K562 (cell line): ENCODE data around the gene CDC42EP5. TPM values are rescaled to one million over a fixed set of nuclear protein-coding genes. Genes with fewer than 3 reads are reported as not detected.

ENCODE experiments used
- ATAC-seq: fragments of 200-7000 bp; cut with Tn5 transposase; 3 replicates; pipeline ENCODE4 v1.9.1; 2020; ENCODE audit warnings: moderate library complexity
- BruUV-seq: library from RNA; stranded (reverse); fragments of 400-500 nt; replicated peaks from 2 replicates; lab custom pipeline; 2021; lab: Mats Ljungman, UMichigan
- CTCF ChIA-PET: fragments of 300-600 bp; formaldehyde crosslinking; extraction: SDS; loops from one replicate; lab custom pipeline; 2021; ENCODE audit warnings: low intra/inter-chr PET ratio; lab: Yijun Ruan, JAX
- POLR2A ChIA-PET: fragments of 300-600, 350-650 bp; sonication (Branson Sonifier 250); formaldehyde crosslinking; extraction: SDS; loops from one replicate; lab custom pipeline; 2021; ENCODE audit warnings: antibody characterized with exemption, inconsistent platforms; lab: Yijun Ruan, JAX
- DNase-seq, 4 experiments: peaks; one replicate each; pipeline versions ENCODE4 v3.0.0 to v3.0.0-alpha.2; 2011 to 2018; ENCODE audit warnings: low spot score in 3 of 4, mixed read lengths in 3 of 4; ENCODE audit errors: extremely low read depth in 1 of 4
- FAIRE-seq: peaks from 2 replicates; lab custom pipeline; 2011; peaks lifted over from hg19 to GRCh38; lab: Jason Lieb, UNC
- H2AFZ ChIP-seq: 2 replicates; pipeline ENCODE4 v1.6.0; 2011; ENCODE audit warnings: low read depth, low read length, control low read depth, inconsistent platforms
- H3K27ac ChIP-seq: fragments of 200-600 bp; 3 replicates; pipeline ENCODE4 v1.8.0; 2011; ENCODE audit warnings: low read depth, mild to moderate bottlenecking, control low read depth, inconsistent platforms, low read length, moderate library complexity, mixed read lengths; ENCODE audit errors: extremely low read depth
- H3K27me3 ChIP-seq, 2 experiments: fragments of 300-600 bp in 1 of 2; 2 replicates in 1 of 2; 3 replicates in 1 of 2; pipeline versions ENCODE4 v1.6.0 to v1.8.0; 2011; ENCODE audit warnings: inconsistent platforms in 2 of 2, low read length in 2 of 2, mild to moderate bottlenecking in 1 of 2, mixed read lengths in 1 of 2, moderate library complexity in 1 of 2; ENCODE audit not compliant: control insufficient read depth in 2 of 2, insufficient read depth in 2 of 2
- H3K36me3 ChIP-seq: fragments of 300-600 bp; 3 replicates; pipeline ENCODE4 v1.8.0; 2011; ENCODE audit warnings: mild to moderate bottlenecking, low read length, inconsistent platforms; ENCODE audit not compliant: control insufficient read depth, insufficient read depth
- H3K4me1 ChIP-seq, 2 experiments: fragments of 200-600 bp in 1 of 2; replicated peaks in 1 of 2; 2 replicates in 1 of 2; 3 replicates in 1 of 2; pipeline versions ENCODE4 v1.5.1 to v1.8.0; 2011; ENCODE audit warnings: inconsistent platforms in 2 of 2, low read length in 2 of 2, mild to moderate bottlenecking in 1 of 2, mixed read lengths in 1 of 2, moderate library complexity in 1 of 2; ENCODE audit not compliant: control insufficient read depth in 2 of 2, insufficient read depth in 2 of 2
- H3K4me2 ChIP-seq: 2 replicates; pipeline ENCODE4 v1.6.1; 2011; ENCODE audit warnings: low read length, control low read depth, inconsistent platforms, mixed read lengths; ENCODE audit not compliant: insufficient read depth
- H3K4me3 ChIP-seq: fragments of 200-600 bp; sonication (generic), shearing (Covaris generic); 2 replicates; pipeline ENCODE4 v1.5.1; 2016; ENCODE audit warnings: control low read depth, inconsistent platforms
- H3K79me2 ChIP-seq: fragments of 200-600 bp; 3 replicates; pipeline ENCODE4 v1.8.0; 2011; ENCODE audit warnings: low read length, inconsistent platforms; ENCODE audit not compliant: control insufficient read depth, insufficient read depth
- H3K9ac ChIP-seq, 2 experiments: 2 replicates each; pipeline versions ENCODE4 v1.6.0 to v1.6.1; 2011; ENCODE audit warnings: low read depth in 2 of 2, low read length in 2 of 2, control low read depth in 1 of 2, inconsistent platforms in 1 of 2, mild to moderate bottlenecking in 1 of 2, mixed read lengths in 1 of 2; ENCODE audit not compliant: insufficient read depth in 1 of 2
- H3K9me1 ChIP-seq: one replicate; pipeline ENCODE4 v1.6.0; 2011; ENCODE audit warnings: inconsistent platforms, mild to moderate bottlenecking, low read length, moderate library complexity; ENCODE audit not compliant: control insufficient read depth, insufficient read depth
- H3K9me3 ChIP-seq: replicated peaks from 2 replicates; pipeline ENCODE4 v1.5.1; 2011; ENCODE audit warnings: low read depth, low read length, inconsistent platforms; ENCODE audit not compliant: control insufficient read depth, insufficient read depth
- H4K20me1 ChIP-seq: replicated peaks from 2 replicates; pipeline ENCODE4 v1.6.1; 2011; ENCODE audit warnings: low read length, inconsistent platforms, mixed read lengths; ENCODE audit not compliant: control insufficient read depth, insufficient read depth
- ARNT ChIP-seq, 2 experiments: fragments of 450-650 bp; IDR thresholded peaks; 2 replicates each; pipeline ENCODE4 v1.6.1; 2016; ENCODE audit warnings: mild to moderate bottlenecking in 1 of 2
- WGBS: fragments of 100-300 bp; shearing (Covaris generic); methylation state at CpG from one replicate; pipeline ENCODE4 v1.1.6; 2016; ENCODE audit warnings: low coverage, mixed read lengths; ENCODE audit not compliant: insufficient coverage; ENCODE audit errors: missing lambda C conversion rate; 5-methylcytosine and 5-hydroxymethylcytosine counted together
- in situ Hi-C: fragments of 300-500 bp; cut with MboI; formaldehyde crosslinking; loops from 4 replicates; pipeline ENCODE4 v1.15.0; 2018; ENCODE audit warnings: inconsistent platforms, mixed read lengths
- intact Hi-C: fragments of 100-400 bp; cut with micrococcal nuclease; formaldehyde crosslinking; loops from 2 replicates; pipeline ENCODE4 v1.14.2; 2022
- polyA plus RNA-seq, 8 experiments: library from polyadenylated mRNA; depleted of rRNA in 4 of 8; stranded (reverse) in 5 of 8; unstranded in 3 of 8; fragments of >200 nt; fragmentation: Nextera tagmentation in 2 of 8; fragmentation: Illumina TruSeq in 1 of 8; extraction: Ambion mirVana in 2 of 8; extraction: Trizol in 1 of 8; gene quantifications; 2 replicates each; pipeline versions ENCODE4 v1.2.1 to v1.2.3, GENCODE V29; 2011 to 2014; ENCODE audit warnings: inconsistent platforms in 1 of 8, missing spikeins in 1 of 8
- total RNA-seq, 7 experiments: library from RNA; depleted of rRNA in 6 of 7; stranded (reverse); fragments of >200 nt in 6 of 7; fragmentation: Illumina TruSeq in 2 of 7; extraction: Trizol in 2 of 7; gene quantifications; 2 replicates each; pipeline versions ENCODE4 v1.2.1 to v1.2.3, GENCODE V29; 2011 to 2021; ENCODE audit warnings: low replicate concordance in 1 of 7
- TF ChIP-seq, protein P1 (sequence below), 2 experiments: fragments of 450-650 bp; IDR thresholded peaks; 2 replicates each; pipeline ENCODE4 v1.6.1; 2016; ENCODE audit warnings: mild to moderate bottlenecking in 2 of 2, borderline replicate concordance in 1 of 2, low read depth in 1 of 2, moderate library complexity in 1 of 2
- TF ChIP-seq, protein P2 (sequence below): fragments of 450-650 bp; formaldehyde crosslinking; conservative IDR thresholded peaks from 2 replicates; pipeline ENCODE4 v1.4.0; 2022; ENCODE audit warnings: mild to moderate bottlenecking, missing genetic modification characterization
- TF ChIP-seq, protein P3 (sequence below): fragments of 450-650 bp; formaldehyde crosslinking; IDR thresholded peaks from 2 replicates; pipeline ENCODE4 v1.4.0; 2020; ENCODE audit warnings: mild to moderate bottlenecking, moderate library complexity

The CDC42EP5 gene
- total and polyA plus RNA-seq, 9 of the 15 experiments (the other 6 are each of a cell fraction or from before 2014, with no cell fraction given): 0.15 to 0.38 TPM; not detected in 7

DNA sequence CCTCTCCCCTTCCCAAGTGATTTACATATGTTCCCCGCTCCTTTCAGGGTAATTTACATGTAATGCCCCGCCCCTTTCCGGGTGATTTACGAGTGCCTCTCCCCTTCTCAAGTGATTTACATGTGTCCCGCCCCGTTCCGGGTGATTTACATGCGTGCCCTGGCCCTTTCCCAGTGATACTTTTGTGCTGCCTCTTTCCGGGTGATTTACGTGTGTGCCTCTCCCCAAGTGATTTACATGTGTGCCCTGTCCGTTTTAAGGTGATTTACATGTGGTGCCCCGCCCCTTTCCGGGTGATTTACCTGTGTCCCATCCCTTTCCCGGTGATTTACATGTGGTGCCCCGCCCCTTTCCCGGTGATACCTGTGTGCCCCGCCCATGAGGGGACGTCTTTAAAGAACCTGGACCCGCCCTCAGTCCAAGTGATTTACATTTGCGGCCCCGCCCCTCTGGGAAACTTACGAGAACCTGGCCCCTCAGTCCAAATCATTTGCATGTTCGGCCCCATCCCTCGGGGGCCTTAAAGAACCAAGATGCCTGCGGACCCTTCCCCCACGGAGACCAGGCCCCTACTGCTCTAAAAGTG lies 9.0 kb downstream of the CDC42EP5 start:
- ATAC-seq (peak; percentile 81), FAIRE-seq (no peak)
- H3K9me3 ChIP-seq: no peaks in the 10 kb centered on the region
- TF ChIP-seq ARNT (IDR thresholded peaks at IDR 0.05): 0 out of 4 replicates have a peak, but pooled peaks of 1 of the 2 experiments have one; percentile 53
- TF ChIP-seq, protein P1, sequence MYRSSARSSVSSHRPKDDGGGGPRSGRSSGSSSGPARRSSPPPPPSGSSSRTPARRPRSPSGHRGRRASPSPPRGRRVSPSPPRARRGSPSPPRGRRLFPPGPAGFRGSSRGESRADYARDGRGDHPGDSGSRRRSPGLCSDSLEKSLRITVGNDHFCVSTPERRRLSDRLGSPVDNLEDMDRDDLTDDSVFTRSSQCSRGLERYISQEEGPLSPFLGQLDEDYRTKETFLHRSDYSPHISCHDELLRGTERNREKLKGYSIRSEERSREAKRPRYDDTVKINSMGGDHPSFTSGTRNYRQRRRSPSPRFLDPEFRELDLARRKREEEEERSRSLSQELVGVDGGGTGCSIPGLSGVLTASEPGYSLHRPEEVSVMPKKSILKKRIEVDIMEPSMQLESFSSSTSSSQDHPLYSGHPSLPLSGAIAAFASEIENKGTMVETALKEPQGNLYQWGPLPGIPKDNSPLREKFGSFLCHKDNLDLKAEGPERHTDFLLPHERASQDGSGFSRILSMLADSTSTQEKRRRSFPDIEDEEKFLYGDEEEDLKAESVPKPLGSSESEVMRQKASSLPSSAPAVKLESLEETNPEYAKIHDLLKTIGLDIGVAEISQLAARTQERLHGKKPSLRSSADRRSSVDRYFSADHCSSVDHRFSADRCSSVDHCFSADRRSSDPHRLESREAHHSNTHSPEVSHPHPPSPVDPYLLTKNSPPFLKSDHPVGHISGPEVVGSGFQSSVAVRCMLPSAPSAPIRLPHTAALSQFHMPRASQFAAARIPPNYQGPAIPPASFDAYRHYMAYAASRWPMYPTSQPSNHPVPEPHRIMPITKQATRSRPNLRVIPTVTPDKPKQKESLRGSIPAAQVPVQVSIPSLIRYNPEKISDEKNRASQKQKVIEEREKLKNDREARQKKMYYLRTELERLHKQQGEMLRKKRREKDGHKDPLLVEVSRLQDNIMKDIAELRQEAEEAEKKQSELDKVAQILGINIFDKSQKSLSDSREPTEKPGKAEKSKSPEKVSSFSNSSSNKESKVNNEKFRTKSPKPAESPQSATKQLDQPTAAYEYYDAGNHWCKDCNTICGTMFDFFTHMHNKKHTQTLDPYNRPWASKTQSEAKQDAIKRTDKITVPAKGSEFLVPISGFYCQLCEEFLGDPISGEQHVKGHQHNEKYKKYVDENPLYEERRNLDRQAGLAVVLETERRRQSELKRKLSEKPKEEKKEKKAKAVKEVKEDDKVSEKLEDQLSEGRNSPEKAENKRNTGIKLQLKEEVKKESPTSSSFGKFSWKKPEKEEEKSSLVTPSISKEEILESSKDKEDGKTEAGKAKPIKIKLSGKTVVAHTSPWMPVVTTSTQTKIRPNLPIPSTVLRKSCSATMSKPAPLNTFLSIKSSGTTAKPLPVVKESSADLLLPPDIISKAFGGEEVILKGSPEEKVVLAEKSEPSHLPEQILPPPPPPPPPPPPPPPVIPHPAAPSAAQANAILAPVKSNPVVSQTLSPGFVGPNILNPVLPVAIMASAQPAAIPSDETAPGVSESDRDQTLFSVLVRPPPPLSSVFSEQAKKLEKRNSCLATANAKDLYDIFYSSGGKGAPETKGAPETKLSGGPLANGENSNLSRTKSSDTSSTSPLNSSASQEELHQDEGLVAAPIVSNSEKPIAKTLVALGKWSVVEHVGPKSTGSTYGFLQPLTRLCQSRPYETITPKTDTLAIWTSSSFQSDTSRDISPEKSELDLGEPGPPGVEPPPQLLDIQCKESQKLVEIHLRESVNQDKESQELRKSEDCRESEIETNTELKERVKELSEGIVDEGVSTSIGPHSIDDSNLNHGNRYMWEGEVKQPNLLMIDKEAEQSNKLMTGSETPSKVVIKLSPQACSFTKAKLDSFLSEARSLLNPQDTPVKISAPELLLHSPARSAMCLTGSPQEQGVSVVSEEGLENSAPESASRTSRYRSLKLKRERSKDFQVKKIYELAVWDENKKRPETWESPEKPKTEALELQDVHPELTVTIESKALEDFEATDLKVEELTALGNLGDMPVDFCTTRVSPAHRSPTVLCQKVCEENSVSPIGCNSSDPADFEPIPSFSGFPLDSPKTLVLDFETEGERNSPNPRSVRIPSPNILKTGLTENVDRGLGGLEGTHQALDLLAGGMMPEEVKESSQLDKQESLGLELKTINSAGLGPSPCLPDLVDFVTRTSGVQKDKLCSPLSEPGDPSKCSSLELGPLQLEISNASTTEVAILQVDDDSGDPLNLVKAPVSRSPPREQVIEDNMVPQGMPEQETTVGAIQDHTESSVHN (IDR thresholded peaks at IDR 0.05; ENCODE audit: borderline replicate concordance in 1 of 2, low read depth in 1 of 2): peak in 1 of 2 experiments; percentile 44; a peak in 1 of 4 replicates
- TF ChIP-seq, protein P2, sequence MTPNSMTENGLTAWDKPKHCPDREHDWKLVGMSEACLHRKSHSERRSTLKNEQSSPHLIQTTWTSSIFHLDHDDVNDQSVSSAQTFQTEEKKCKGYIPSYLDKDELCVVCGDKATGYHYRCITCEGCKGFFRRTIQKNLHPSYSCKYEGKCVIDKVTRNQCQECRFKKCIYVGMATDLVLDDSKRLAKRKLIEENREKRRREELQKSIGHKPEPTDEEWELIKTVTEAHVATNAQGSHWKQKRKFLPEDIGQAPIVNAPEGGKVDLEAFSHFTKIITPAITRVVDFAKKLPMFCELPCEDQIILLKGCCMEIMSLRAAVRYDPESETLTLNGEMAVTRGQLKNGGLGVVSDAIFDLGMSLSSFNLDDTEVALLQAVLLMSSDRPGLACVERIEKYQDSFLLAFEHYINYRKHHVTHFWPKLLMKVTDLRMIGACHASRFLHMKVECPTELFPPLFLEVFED (CRISPR knock-in tag): peak; percentile 58; the same call in 1 of the 2 replicates
- TF ChIP-seq, protein P3, sequence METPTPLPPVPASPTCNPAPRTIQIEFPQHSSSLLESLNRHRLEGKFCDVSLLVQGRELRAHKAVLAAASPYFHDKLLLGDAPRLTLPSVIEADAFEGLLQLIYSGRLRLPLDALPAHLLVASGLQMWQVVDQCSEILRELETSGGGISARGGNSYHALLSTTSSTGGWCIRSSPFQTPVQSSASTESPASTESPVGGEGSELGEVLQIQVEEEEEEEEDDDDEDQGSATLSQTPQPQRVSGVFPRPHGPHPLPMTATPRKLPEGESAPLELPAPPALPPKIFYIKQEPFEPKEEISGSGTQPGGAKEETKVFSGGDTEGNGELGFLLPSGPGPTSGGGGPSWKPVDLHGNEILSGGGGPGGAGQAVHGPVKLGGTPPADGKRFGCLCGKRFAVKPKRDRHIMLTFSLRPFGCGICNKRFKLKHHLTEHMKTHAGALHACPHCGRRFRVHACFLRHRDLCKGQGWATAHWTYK (CRISPR knock-in tag): 0 out of 2 replicates have a peak, but pooled peaks have one; percentile 63

More for the DNA sequence above, 9.0 kb downstream of the CDC42EP5 start:
- H3K4me1 ChIP-seq: peaks cover 0 to 38% of the 10 kb centered on the region in 2 experiments; a peak in 2 of 5 replicates
- H4K20me1 ChIP-seq: peaks cover 6% of the 10 kb centered on the region; the same call in 1 of the 2 replicates
- WGBS: 1% methylated on average over 25 of the region's 26 CpGs
- in situ Hi-C loops: no loop called here
- H2AFZ ChIP-seq: peak overlapping the region; percentile 97
- no peaks in the 10 kb centered on the region for H3K79me2 ChIP-seq
- peak overlapping the region; percentile 87 for H3K4me2 ChIP-seq
- peak overlapping the region; percentile 84 to 90 for H3K9ac ChIP-seq
- POLR2A ChIA-PET: interaction anchor here (0.6 to 2.0 kb wide), 4 partner anchors 9 to 562 kb away, joined by 3 to 34 read pairs (median 16); partner anchors contain the start of genes CDC42EP5 and LENG8
- DNase-seq: peak; percentile 74 to 97 (median 84)
- peak overlapping the region; percentile 85 for H3K4me3 ChIP-seq
- H3K27ac ChIP-seq: peak overlapping the region; percentile 95
- H3K27me3 ChIP-seq: no peaks in the 10 kb centered on the region; a peak in 1 of 5 replicates
- H3K36me3 ChIP-seq: peaks cover 33% of the 10 kb centered on the region
- intact Hi-C loops: no loop called here
- BruUV-seq: no TSS peak
- CTCF ChIA-PET: interaction anchor here (0.7 kb wide), 1 partner anchor 34 kb away, joined by 3 read pairs; no protein-coding TSS in a partner anchor
- H3K9me1 ChIP-seq: no peaks in the 10 kb centered on the region
